HAP-1 (cell line): ENCODE data around the gene C4orf54.

Experiments
- DNase-seq, 2 experiments: peaks; one replicate each; pipeline ENCODE4 v3.0.0-alpha.2; 2016 to 2020; ENCODE audit warnings: low spot score in 2 of 2
- H3K27me3 ChIP-seq: fragments of 250-450 bp; sonication (Bioruptor Pico); 2 replicates; pipeline ENCODE4 v1.5.1; 2020; ENCODE audit warnings: low read depth, mild to moderate bottlenecking, moderate library complexity
- H3K36me3 ChIP-seq: fragments of 250-450 bp; sonication (Bioruptor Pico); replicated peaks from 2 replicates; pipeline ENCODE4 v1.5.1; 2020; ENCODE audit warnings: mild to moderate bottlenecking
- H3K4me1 ChIP-seq: fragments of 250-450 bp; sonication (Bioruptor Pico); 2 replicates; pipeline ENCODE4 v1.5.1; 2020; ENCODE audit warnings: mild to moderate bottlenecking
- H3K4me3 ChIP-seq: fragments of 250-450 bp; sonication (Bioruptor Pico); 2 replicates; pipeline ENCODE4 v1.5.1; 2020; ENCODE audit warnings: mild to moderate bottlenecking, moderate library complexity
- H3K9me3 ChIP-seq: fragments of 250-450 bp; sonication (Bioruptor Pico); 2 replicates; pipeline ENCODE4 v1.5.1; 2020; ENCODE audit warnings: mild to moderate bottlenecking, moderate library complexity
- in situ Hi-C: fragments of 300-500 bp; cut with MboI; formaldehyde crosslinking; loops from 3 replicates; pipeline ENCODE4 v1.14.3; 2020; ENCODE audit warnings: low sequenced_read_pairs, inconsistent platforms, mixed read lengths

C4orf54 gene

GRCh38 chr4:99657798-99658197 lies at the start of gene C4orf54:
Gene C4orf54, minus strand, starts transcription at chr4:99657828. Its CDS starts 3,180 bp downstream, at chr4:99654648.
- in situ Hi-C loops = no loop called here
- Histone ChIP-seq H3K36me3 (no peaks in the 10 kb centered on the region), H3K27me3 (no peaks in the 10 kb centered on the region), H3K9me3 (no peaks in the 10 kb centered on the region), H3K4me3 (no peak within 1 kb of the TSS), H3K4me1 (no peaks in the 10 kb centered on the region)
- no peak for DNase-seq

- no peak for DNase-seq
- H3K27me3 ChIP-seq = no peaks in the 10 kb centered on the region
- no peaks in the 10 kb centered on the region for H3K9me3 ChIP-seq
- in situ Hi-C loops = no loop called here
- no peak overlapping the region for H3K4me3 ChIP-seq
- no peaks in the 10 kb centered on the region for H3K36me3 ChIP-seq
- H3K4me1 ChIP-seq = no peaks in the 10 kb centered on the region
Observed at GRCh38 chr4:99705891-99706290, 48.3 kb upstream of the C4orf54 start.

GRCh38 chr4:99696801-99697200 lies 39.2 kb upstream of the C4orf54 start:
- Histone ChIP-seq H3K4me3 (no peak overlapping the region), H3K36me3 (no peaks in the 10 kb centered on the region), H3K27me3 (no peaks in the 10 kb centered on the region), H3K9me3 (no peaks in the 10 kb centered on the region), H3K4me1 (no peaks in the 10 kb centered on the region)
- in situ Hi-C loops = no loop called here
- no peak for DNase-seq

- Histone ChIP-seq H3K9me3 (no peaks in the 10 kb centered on the region), H3K4me1 (no peaks in the 10 kb centered on the region), H3K27me3 (no peaks in the 10 kb centered on the region), H3K36me3 (no peaks in the 10 kb centered on the region), H3K4me3 (no peak overlapping the region)
- no peak for DNase-seq
- in situ Hi-C loops = no loop called here
Observed at GRCh38 chr4:99693140-99693539, 35.5 kb upstream of the C4orf54 start.

- in situ Hi-C loops = no loop called here
- H3K4me3 ChIP-seq = no peak overlapping the region
- no peaks in the 10 kb centered on the region for H3K9me3 ChIP-seq
- no peaks in the 10 kb centered on the region for H3K36me3 ChIP-seq
- H3K4me1 ChIP-seq = no peaks in the 10 kb centered on the region
- H3K27me3 ChIP-seq = no peaks in the 10 kb centered on the region
- DNase-seq = no peak
Observed at GRCh38 chr4:99690990-99691389, 33.4 kb upstream of the C4orf54 start.

GRCh38 chr4:99690472-99690871 lies 32.8 kb upstream of the C4orf54 start:
- in situ Hi-C loops = no loop called here

GRCh38 chr4:99687120-99687519 lies 29.5 kb upstream of the C4orf54 start:
- Histone ChIP-seq H3K27me3 (peaks cover 4% of the 10 kb centered on the region; the same call in 1 of the 2 replicates), H3K9me3 (no peaks in the 10 kb centered on the region), H3K4me3 (no peak overlapping the region), H3K36me3 (no peaks in the 10 kb centered on the region), H3K4me1 (no peaks in the 10 kb centered on the region)
- no peak for DNase-seq
- in situ Hi-C loops = no loop called here

More at GRCh38 chr4:99690472-99690871, 32.8 kb upstream of the C4orf54 start:
- no peaks in the 10 kb centered on the region for H3K36me3 ChIP-seq
- no peaks in the 10 kb centered on the region for H3K4me1 ChIP-seq
- H3K4me3 ChIP-seq = no peak overlapping the region
- no peaks in the 10 kb centered on the region for H3K9me3 ChIP-seq
- H3K27me3 ChIP-seq = no peaks in the 10 kb centered on the region
- DNase-seq = no peak

- no peaks in the 10 kb centered on the region for H3K4me1 ChIP-seq
- in situ Hi-C loops = no loop called here
- H3K4me3 ChIP-seq = no peak overlapping the region
- no peaks in the 10 kb centered on the region for H3K36me3 ChIP-seq
- peaks cover 4% of the 10 kb centered on the region; the same call in 1 of the 2 replicates for H3K27me3 ChIP-seq
- DNase-seq = no peak
- H3K9me3 ChIP-seq = no peaks in the 10 kb centered on the region
Observed at GRCh38 chr4:99685234-99685633, 27.6 kb upstream of the C4orf54 start.

- Histone ChIP-seq H3K4me1 (no peaks in the 10 kb centered on the region), H3K9me3 (no peaks in the 10 kb centered on the region), H3K4me3 (no peak overlapping the region), H3K36me3 (no peaks in the 10 kb centered on the region), H3K27me3 (peaks cover 4% of the 10 kb centered on the region; the same call in 1 of the 2 replicates)
- in situ Hi-C loops = no loop called here
- DNase-seq = no peak
Observed at GRCh38 chr4:99683895-99684294, 26.3 kb upstream of the C4orf54 start.

GRCh38 chr4:99679976-99680375 lies 22.3 kb upstream of the C4orf54 start:
- H3K4me1 ChIP-seq = no peaks in the 10 kb centered on the region
- H3K9me3 ChIP-seq = no peaks in the 10 kb centered on the region
- DNase-seq = no peak
- no peaks in the 10 kb centered on the region for H3K36me3 ChIP-seq
- H3K27me3 ChIP-seq = peaks cover 4% of the 10 kb centered on the region; the same call in 1 of the 2 replicates
- in situ Hi-C loops = no loop called here
- H3K4me3 ChIP-seq = no peak overlapping the region

- no peak overlapping the region for H3K4me3 ChIP-seq
- in situ Hi-C loops = no loop called here
- no peaks in the 10 kb centered on the region for H3K4me1 ChIP-seq
- H3K9me3 ChIP-seq = no peaks in the 10 kb centered on the region
- peak; percentile 13 to 27 for DNase-seq
- H3K36me3 ChIP-seq = no peaks in the 10 kb centered on the region
- H3K27me3 ChIP-seq = peaks cover 4% of the 10 kb centered on the region; the same call in 1 of the 2 replicates
Observed at GRCh38 chr4:99679204-99679603, 21.6 kb upstream of the C4orf54 start.

- no peaks in the 10 kb centered on the region for H3K27me3 ChIP-seq
- no peak overlapping the region for H3K4me3 ChIP-seq
- no peaks in the 10 kb centered on the region for H3K4me1 ChIP-seq
- H3K36me3 ChIP-seq = no peaks in the 10 kb centered on the region
- no peaks in the 10 kb centered on the region for H3K9me3 ChIP-seq
- in situ Hi-C loops = no loop called here
- DNase-seq = no peak
Observed at GRCh38 chr4:99677161-99677560, 19.5 kb upstream of the C4orf54 start.

- Histone ChIP-seq H3K9me3 (no peaks in the 10 kb centered on the region; the same call in 1 of the 2 replicates), H3K4me3 (no peak overlapping the region), H3K27me3 (no peaks in the 10 kb centered on the region), H3K36me3 (no peaks in the 10 kb centered on the region), H3K4me1 (no peaks in the 10 kb centered on the region)
- in situ Hi-C loops = no loop called here
- DNase-seq = no peak
Observed at GRCh38 chr4:99670409-99671073, 12.9 kb upstream of the C4orf54 start.

- Histone ChIP-seq H3K27me3 (no peaks in the 10 kb centered on the region), H3K9me3 (no peaks in the 10 kb centered on the region; the same call in 1 of the 2 replicates), H3K4me1 (no peaks in the 10 kb centered on the region), H3K36me3 (no peaks in the 10 kb centered on the region), H3K4me3 (no peak overlapping the region)
- DNase-seq = no peak
- in situ Hi-C loops = no loop called here
Observed at GRCh38 chr4:99669084-99669483, 11.5 kb upstream of the C4orf54 start.

- Histone ChIP-seq H3K27me3 (no peaks in the 10 kb centered on the region), H3K4me3 (no peak overlapping the region)
Observed at GRCh38 chr4:99668472-99668871, 10.8 kb upstream of the C4orf54 start.

More at GRCh38 chr4:99668472-99668871, 10.8 kb upstream of the C4orf54 start:
- no peaks in the 10 kb centered on the region for H3K36me3 ChIP-seq
- H3K4me1 ChIP-seq = no peaks in the 10 kb centered on the region
- in situ Hi-C loops = no loop called here
- no peaks in the 10 kb centered on the region; the same call in 1 of the 2 replicates for H3K9me3 ChIP-seq
- DNase-seq = no peak
